ENCODE measurements around the gene LDAH.

GRCh38 chr2:20852139-20852538, 29.2 kb upstream of the LDAH start:
- no peak for TF ChIP-seq CTCF (conservative IDR thresholded peaks at IDR 0.05; ENCODE audit: low read depth in 2 of 2)
- no peak for TF ChIP-seq EZH2 (IDR thresholded peaks at IDR 0.05; ENCODE audit: low read depth, unreplicated experiment)
- no peak for TF ChIP-seq EZH2phosphoT487 (IDR thresholded peaks at IDR 0.05; ENCODE audit: unreplicated experiment)
- TF ChIP-seq NANOG (IDR thresholded peaks at IDR 0.05; ENCODE audit: borderline replicate concordance): no peak
- no peak for TF ChIP-seq REST (IDR thresholded peaks at IDR 0.05; ENCODE audit: unreplicated experiment)
- no peak for TF ChIP-seq JUNB (IDR thresholded peaks at IDR 0.05; ENCODE audit: unreplicated experiment)
- no peak for TF ChIP-seq ETS1 (IDR thresholded peaks at IDR 0.05)
- TF ChIP-seq POLR2AphosphoS5 (IDR thresholded peaks at IDR 0.05; ENCODE audit: low read depth): no peak
- TF ChIP-seq STAT1 (IDR thresholded peaks at IDR 0.05; ENCODE audit: unreplicated experiment): no peak
- TF ChIP-seq ZNF462 (CRISPR knock-in tag; IDR thresholded peaks at IDR 0.05): no peak
- TF ChIP-seq CREB1 (CRISPR knock-in tag; IDR thresholded peaks at IDR 0.05; ENCODE audit: low read depth): no peak
- TF ChIP-seq ZNF331 (CRISPR knock-in tag; IDR thresholded peaks at IDR 0.05; ENCODE audit: low read depth): no peak
- no peak for TF ChIP-seq ZNF114 (CRISPR knock-in tag; IDR thresholded peaks at IDR 0.05)

Measured in GM23338 (cell line).